Calu3 (cell line): Measurements from ENCODE around the gene EPM2AIP1. TPM values are rescaled to one million over a fixed set of nuclear protein-coding genes. Genes with fewer than 3 reads are reported as not detected.
"Not testable (repeated sequence)": the region's sequence is repeated elsewhere in the genome, so short reads cannot be mapped to it uniquely, and the experiment has no call there.

Experiments
- BruUV-seq: library from RNA; stranded (reverse); fragments of 400-500 nt; replicated peaks from 2 replicates; lab custom pipeline; 2021; lab: Mats Ljungman, UMichigan
- CTCF ChIA-PET: fragments of 300-600 bp; sonication (Branson Sonifier 250); formaldehyde crosslinking; loops from one replicate; lab custom pipeline; 2022; ENCODE audit warnings: antibody characterized with exemption; lab: Charles Lee
- DNase-seq: peaks from one replicate; pipeline ENCODE4 v3.0.0; 2022
- H3K27ac Mint-ChIP-seq: one replicate; pipeline ENCODE4 v1.8.0; 2022; ENCODE audit warnings: mixed read lengths; ENCODE audit not compliant: unreplicated experiment
- H3K27me3 Mint-ChIP-seq: one replicate; pipeline ENCODE4 v1.8.0; 2022; ENCODE audit warnings: mixed read lengths; ENCODE audit not compliant: unreplicated experiment
- H3K36me3 Mint-ChIP-seq: one replicate; pipeline ENCODE4 v1.8.0; 2022; ENCODE audit warnings: mild to moderate bottlenecking, moderate library complexity, mixed read lengths; ENCODE audit not compliant: insufficient read depth, unreplicated experiment
- H3K4me1 Mint-ChIP-seq: one replicate; pipeline ENCODE4 v1.8.0; 2022; ENCODE audit warnings: mild to moderate bottlenecking, low read depth, mixed read lengths; ENCODE audit not compliant: unreplicated experiment
- H3K4me3 Mint-ChIP-seq: one replicate; pipeline ENCODE4 v1.8.0; 2022; ENCODE audit warnings: mild to moderate bottlenecking, low read depth, moderate library complexity, mixed read lengths; ENCODE audit not compliant: unreplicated experiment
- H3K9me3 Mint-ChIP-seq: one replicate; pipeline ENCODE4 v1.8.0; 2022; ENCODE audit warnings: low read depth, mixed read lengths; ENCODE audit not compliant: unreplicated experiment
- intact Hi-C: fragments of 100-400 bp; cut with micrococcal nuclease; formaldehyde crosslinking; loops from one replicate; pipeline ENCODE4 v1.10.0; 2022; ENCODE audit not compliant: unreplicated experiment
- total RNA-seq: library from RNA; stranded (reverse); gene quantifications from 2 replicates; pipeline ENCODE4 v1.2.3, GENCODE V29; 2022
- TF ChIP-seq, protein P1 (sequence below): fragments of 200-600 bp; IDR thresholded peaks from one replicate; pipeline ENCODE4 v1.8.0; 2022; ENCODE audit warnings: antibody characterized with exemption; ENCODE audit not compliant: unreplicated experiment

EPM2AIP1 gene
- total RNA-seq, 1 experiment from 2014 or later = 13.2 TPM

DNA sequence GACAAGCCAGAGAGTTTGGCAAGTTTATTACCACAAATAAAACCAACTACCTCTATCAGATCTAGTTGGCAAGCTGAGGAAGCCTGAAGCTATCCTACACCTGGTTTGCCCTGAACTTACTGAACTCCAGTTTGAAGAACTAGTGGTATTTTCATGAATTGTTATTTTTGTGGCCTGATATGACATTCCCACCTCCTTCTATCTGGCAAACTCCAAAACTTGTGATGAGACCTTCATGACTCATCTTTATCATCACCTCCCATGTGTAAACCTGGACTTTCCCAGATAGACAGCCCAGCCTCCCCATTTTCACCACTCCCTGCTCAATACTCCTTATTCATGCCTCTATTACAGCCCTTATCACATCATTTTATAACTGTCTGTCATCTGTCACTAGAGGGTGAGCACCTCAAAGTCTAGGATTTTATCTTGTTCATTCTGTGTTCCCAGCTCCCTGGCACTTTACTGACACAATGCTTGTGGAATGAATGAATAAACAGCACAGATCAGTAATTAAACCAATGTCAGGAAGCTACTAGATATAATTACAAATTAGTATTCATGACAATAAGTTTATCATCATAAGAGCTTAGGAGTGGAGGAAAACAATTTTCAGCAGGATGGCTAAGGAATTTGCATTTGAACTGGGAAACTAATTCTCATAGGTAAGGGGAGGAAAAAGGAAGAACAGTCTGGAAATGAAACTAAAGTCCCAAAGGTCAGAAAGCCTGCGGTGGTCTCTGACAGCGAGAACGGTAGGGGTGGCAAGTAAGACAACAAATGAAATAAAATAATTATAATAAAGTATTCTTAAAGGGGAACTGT, 34.9 kb downstream of the EPM2AIP1 start:
- no peak for DNase-seq
- TF ChIP-seq, protein P1, sequence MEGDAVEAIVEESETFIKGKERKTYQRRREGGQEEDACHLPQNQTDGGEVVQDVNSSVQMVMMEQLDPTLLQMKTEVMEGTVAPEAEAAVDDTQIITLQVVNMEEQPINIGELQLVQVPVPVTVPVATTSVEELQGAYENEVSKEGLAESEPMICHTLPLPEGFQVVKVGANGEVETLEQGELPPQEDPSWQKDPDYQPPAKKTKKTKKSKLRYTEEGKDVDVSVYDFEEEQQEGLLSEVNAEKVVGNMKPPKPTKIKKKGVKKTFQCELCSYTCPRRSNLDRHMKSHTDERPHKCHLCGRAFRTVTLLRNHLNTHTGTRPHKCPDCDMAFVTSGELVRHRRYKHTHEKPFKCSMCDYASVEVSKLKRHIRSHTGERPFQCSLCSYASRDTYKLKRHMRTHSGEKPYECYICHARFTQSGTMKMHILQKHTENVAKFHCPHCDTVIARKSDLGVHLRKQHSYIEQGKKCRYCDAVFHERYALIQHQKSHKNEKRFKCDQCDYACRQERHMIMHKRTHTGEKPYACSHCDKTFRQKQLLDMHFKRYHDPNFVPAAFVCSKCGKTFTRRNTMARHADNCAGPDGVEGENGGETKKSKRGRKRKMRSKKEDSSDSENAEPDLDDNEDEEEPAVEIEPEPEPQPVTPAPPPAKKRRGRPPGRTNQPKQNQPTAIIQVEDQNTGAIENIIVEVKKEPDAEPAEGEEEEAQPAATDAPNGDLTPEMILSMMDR = no peak
- Mint-ChIP-seq H3K4me3 (peak overlapping the region; percentile 13), H3K27ac (no peak overlapping the region), H3K36me3 (no peaks in the 10 kb centered on the region), H3K27me3 (peaks cover 16% of the 10 kb centered on the region), H3K4me1 (peaks cover 12% of the 10 kb centered on the region), H3K9me3 (no peaks in the 10 kb centered on the region)
- no TSS peak for BruUV-seq
- CTCF ChIA-PET = interaction anchor here (0.5 to 2.0 kb wide), 14 partner anchors 9 to 201 kb away, joined by 3 to 28 read pairs (median 6); partner anchors contain the start of genes EPM2AIP1, MLH1 and TRANK1
- intact Hi-C loops = loop anchor here (2.0 kb wide), 3 partner anchors 51 to 229 kb away; no protein-coding TSS in a partner anchor

DNA sequence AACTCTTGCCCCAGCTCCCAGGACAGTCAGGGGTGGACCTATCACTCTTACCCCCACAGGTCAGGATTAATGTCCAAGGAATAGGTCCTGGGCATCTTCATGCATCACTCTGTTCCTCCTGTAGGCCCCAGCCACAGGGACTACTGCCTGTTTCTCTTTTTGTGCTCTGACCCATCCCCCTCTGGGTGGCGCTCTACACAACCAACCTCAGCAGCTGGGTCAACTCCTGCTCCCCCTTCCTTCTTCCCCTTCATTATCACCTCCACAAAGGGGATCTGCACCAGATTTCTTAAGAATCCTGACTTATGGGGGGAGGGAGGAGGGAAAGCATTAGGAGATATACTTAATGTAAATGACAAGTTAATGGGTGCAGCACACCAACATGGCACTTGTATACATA, 35.9 kb downstream of the EPM2AIP1 start:
- Mint-ChIP-seq H3K4me3 (no peak overlapping the region), H3K27ac (no peak overlapping the region), H3K27me3 (peaks cover 16% of the 10 kb centered on the region), H3K9me3 (no peaks in the 10 kb centered on the region), H3K36me3 (no peaks in the 10 kb centered on the region), H3K4me1 (peaks cover 12% of the 10 kb centered on the region)
- DNase-seq = no peak
- CTCF ChIA-PET = interaction anchor here (0.5 to 2.0 kb wide), 3 partner anchors 32 to 202 kb away, joined by 3 to 28 read pairs (median 8); no protein-coding TSS in a partner anchor
- TF ChIP-seq, protein P1 = no peak
- no TSS peak for BruUV-seq
- intact Hi-C loops = no loop called here

DNA sequence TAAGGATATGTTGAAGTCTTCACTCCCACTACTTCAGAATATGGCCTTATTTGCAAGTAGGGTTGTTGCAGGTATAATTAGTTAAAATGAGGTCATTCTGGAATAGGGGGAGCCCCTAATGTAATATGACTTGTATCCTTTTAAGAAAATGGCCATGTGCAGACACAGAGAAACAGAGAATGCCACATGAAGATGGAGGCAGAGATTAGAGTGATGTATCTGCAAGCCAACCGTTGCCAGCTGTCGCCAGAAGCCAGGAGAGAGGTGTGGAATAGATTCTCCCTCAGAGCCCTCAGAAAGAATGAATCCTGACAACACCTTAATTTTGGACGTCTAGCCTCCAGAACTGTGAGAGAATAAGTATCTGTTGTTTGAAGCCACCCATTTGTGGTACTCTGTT, 36.8 kb downstream of the EPM2AIP1 start:
- no peaks in the 10 kb centered on the region for H3K9me3 Mint-ChIP-seq
- no peak overlapping the region for H3K4me3 Mint-ChIP-seq
- no peak overlapping the region for H3K27ac Mint-ChIP-seq
- CTCF ChIA-PET = no interaction called here
- no TSS peak for BruUV-seq
- TF ChIP-seq, protein P1 = no peak
- H3K27me3 Mint-ChIP-seq = peaks cover 16% of the 10 kb centered on the region
- H3K4me1 Mint-ChIP-seq = peaks cover 12% of the 10 kb centered on the region
- no peaks in the 10 kb centered on the region for H3K36me3 Mint-ChIP-seq
- intact Hi-C loops = no loop called here
- no peak for DNase-seq

DNA sequence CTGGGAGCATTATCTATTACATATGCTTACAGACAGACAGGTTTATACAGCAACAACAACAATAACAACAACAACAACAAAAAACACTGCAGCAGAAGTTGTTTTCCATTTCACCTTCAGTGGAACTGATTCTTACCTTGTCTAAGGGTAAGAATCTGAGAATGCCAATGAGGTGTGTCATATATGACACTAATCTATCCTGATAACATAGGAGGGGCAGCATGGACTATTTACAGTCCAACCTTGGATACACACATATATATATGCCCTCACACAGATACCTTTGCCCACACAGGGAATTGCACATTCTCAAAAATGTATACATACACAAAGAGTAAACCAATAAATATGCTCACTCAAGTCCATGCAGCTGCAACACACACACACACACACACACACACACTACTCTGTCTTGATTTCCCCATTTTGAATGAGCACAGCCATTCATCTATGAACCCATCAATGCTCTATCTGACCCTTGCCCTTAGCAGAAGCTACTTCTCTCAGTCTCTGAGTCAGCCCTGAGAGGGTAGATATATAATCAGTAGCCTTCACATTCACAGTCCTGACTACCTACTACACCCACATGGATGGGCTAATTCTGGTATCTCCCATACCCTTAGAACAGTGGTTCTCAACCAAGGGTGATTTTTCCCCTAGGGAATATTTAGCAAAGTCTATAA, 38.3 kb downstream of the EPM2AIP1 start:
- H3K9me3 Mint-ChIP-seq = no peaks in the 10 kb centered on the region
- intact Hi-C loops = no loop called here
- no peak overlapping the region for H3K4me3 Mint-ChIP-seq
- H3K4me1 Mint-ChIP-seq = peaks cover 12% of the 10 kb centered on the region
- TF ChIP-seq, protein P1 = no peak
- H3K27ac Mint-ChIP-seq = no peak overlapping the region
- BruUV-seq = no TSS peak
- peaks cover 16% of the 10 kb centered on the region for H3K27me3 Mint-ChIP-seq
- no peak for DNase-seq
- no peaks in the 10 kb centered on the region for H3K36me3 Mint-ChIP-seq
- CTCF ChIA-PET = no interaction called here

DNA sequence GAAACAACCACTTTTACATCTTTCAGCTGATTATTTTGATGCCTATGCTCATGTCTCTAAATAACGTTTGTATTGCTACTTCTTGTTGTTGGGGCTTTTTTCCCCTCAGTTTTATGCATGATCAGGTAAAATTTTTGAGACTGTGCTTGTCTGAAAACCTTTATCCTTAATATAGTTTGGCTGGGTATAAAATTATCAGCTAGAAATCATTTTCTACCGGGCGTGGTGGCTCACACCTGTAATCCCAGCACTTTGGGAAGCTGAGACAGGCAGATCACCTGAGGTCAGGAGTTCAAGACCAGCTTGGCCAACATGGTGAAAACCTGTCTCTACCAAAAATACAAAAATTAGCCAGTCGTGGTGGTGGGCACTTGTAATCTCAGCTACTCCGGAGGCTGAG, 45.1 kb downstream of the EPM2AIP1 start:
- H3K36me3 Mint-ChIP-seq, intact Hi-C loops, BruUV-seq, H3K4me3 Mint-ChIP-seq, CTCF ChIA-PET, DNase-seq, H3K27me3 Mint-ChIP-seq, H3K4me1 Mint-ChIP-seq, H3K9me3 Mint-ChIP-seq, H3K27ac Mint-ChIP-seq: not testable (repeated sequence)
